ENCODE data around the gene MBOAT2. TPM values are rescaled to one million over a fixed set of nuclear protein-coding genes. Genes with fewer than 3 reads are reported as not detected.

MBOAT2 gene
- total RNA-seq, 1 donor from 2014 or later, result 5.0 TPM

- Mint-ChIP-seq H3K36me3 (ENCODE audit: low read depth) (no peaks in the 10 kb centered on the region), H3K9me3 (no peaks in the 10 kb centered on the region), H3K4me3 (no peak overlapping the region), H3K27ac (no peak overlapping the region), H3K4me1 (no peaks in the 10 kb centered on the region), H3K27me3 (peaks cover 18% of the 10 kb centered on the region)
- intact Hi-C loops (cut with micrococcal nuclease), result no loop called here
- DNase-seq, result no peak
These were observed 9.6 kb downstream of the MBOAT2 start for GRCh38 chr2:8993902-8994278.

DNA sequence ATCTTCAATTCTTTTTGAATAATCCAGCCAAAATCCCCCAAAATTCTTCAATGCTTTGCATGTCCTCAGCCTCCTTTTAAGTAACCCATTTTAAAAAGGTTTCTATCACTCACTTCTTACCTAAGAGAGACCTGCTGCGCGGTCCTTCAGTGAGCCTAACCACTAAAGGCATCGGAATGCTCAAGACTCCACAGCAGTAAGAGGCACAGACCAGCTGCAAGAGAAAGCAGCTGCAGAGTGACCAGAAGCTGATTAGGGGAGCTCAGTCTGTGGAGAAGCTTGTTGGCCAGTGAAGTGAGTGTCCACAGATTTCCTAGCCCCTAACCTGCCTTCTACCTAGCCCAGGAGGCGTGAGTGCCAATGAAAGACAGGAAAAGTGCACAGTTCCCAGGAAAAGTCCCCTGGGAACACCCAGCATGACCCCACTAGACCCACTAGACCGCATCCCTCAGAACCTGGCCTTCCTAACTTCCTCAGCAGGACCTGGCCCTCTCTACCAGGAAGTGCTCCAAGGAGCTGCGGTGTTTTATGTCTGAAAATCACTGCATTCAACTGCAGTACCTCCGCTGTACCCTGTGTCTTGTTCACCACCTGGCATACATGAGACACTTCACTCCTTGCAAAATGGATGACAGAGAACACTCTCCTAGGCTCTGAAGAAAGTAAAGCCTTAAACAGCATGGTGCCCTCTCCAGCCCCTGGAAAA lies 10.1 kb downstream of the MBOAT2 start:
- no peak overlapping the region for H3K4me3 Mint-ChIP-seq
- intact Hi-C loops (cut with micrococcal nuclease), result no loop called here
- no peak overlapping the region for H3K27ac Mint-ChIP-seq
- H3K36me3 Mint-ChIP-seq (ENCODE audit: low read depth), result no peaks in the 10 kb centered on the region
- H3K9me3 Mint-ChIP-seq, result no peaks in the 10 kb centered on the region
- H3K27me3 Mint-ChIP-seq, result peaks cover 18% of the 10 kb centered on the region
- H3K4me1 Mint-ChIP-seq, result no peaks in the 10 kb centered on the region
- no peak for DNase-seq

DNA sequence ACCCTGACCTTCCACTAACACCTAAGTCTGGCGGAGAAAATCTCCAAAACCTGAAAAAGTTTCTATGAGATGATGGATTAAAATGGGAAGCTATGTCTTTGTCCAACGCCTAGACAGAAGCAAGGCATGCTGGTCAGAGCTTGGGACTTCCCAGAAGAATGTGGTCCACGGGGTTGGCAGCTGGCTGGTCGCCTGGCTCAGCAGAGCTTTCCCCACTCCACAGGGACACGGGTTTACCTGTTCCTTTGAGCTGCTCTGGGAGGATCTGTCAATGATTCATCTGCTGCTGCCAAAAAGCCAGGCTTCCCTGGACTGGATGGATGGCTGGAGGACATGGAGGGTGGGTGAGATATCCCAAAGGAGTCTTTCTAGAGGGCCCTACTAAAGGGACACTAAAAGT lies 10.8 kb downstream of the MBOAT2 start:
- peaks cover 15% of the 10 kb centered on the region for H3K27me3 Mint-ChIP-seq
- H3K27ac Mint-ChIP-seq, result no peak overlapping the region
- intact Hi-C loops (cut with micrococcal nuclease), result no loop called here
- no peaks in the 10 kb centered on the region for H3K9me3 Mint-ChIP-seq
- H3K4me1 Mint-ChIP-seq, result no peaks in the 10 kb centered on the region
- H3K4me3 Mint-ChIP-seq, result no peak overlapping the region
- H3K36me3 Mint-ChIP-seq (ENCODE audit: low read depth), result no peaks in the 10 kb centered on the region
- no peak for DNase-seq

DNA sequence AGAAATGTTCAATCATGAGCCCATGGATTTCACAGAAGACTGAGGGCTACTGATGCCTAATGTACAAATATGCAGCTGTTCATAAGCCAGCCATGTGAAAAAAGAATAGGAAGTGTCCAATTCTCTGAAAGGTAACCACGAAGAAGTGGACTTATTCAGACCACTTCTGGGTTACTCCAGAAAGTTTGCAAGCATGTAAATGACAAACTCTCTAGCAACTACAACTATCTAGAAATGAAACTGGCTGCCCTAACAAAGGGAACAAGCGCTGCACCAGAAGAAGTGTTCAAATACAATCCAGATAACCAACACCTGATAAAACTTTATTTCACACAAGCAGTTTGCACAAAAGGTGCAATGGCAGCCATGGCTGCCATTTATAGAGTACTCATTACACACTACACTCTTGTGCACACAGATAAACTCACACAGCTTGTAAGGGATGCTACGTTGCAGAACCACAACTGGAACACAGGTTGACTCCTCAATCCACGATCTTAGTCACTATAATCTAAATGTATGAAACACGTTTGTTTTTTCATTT lies 13.9 kb downstream of the MBOAT2 start:
- H3K4me3 Mint-ChIP-seq, result no peak overlapping the region
- peaks cover 21% of the 10 kb centered on the region for H3K27me3 Mint-ChIP-seq
- no peaks in the 10 kb centered on the region for H3K4me1 Mint-ChIP-seq
- H3K9me3 Mint-ChIP-seq, result no peaks in the 10 kb centered on the region
- no peaks in the 10 kb centered on the region for H3K36me3 Mint-ChIP-seq (ENCODE audit: low read depth)
- intact Hi-C loops (cut with micrococcal nuclease), result no loop called here
- no peak overlapping the region for H3K27ac Mint-ChIP-seq
- DNase-seq, result no peak

GRCh38 chr2:8987410-8987809 lies 16.1 kb downstream of the MBOAT2 start:
- no peaks in the 10 kb centered on the region for H3K36me3 Mint-ChIP-seq (ENCODE audit: low read depth)
- H3K27ac Mint-ChIP-seq, result no peak overlapping the region
- intact Hi-C loops (cut with micrococcal nuclease), result no loop called here
- H3K4me1 Mint-ChIP-seq, result no peaks in the 10 kb centered on the region
- no peak overlapping the region for H3K4me3 Mint-ChIP-seq
- peaks cover 24% of the 10 kb centered on the region for H3K27me3 Mint-ChIP-seq
- no peaks in the 10 kb centered on the region for H3K9me3 Mint-ChIP-seq
- no peak for DNase-seq

GRCh38 chr2:8986327-8986976 lies 17.0 kb downstream of the MBOAT2 start:
- intact Hi-C loops (cut with micrococcal nuclease), result no loop called here
- no peaks in the 10 kb centered on the region for H3K9me3 Mint-ChIP-seq
- H3K4me1 Mint-ChIP-seq, result no peaks in the 10 kb centered on the region
- H3K36me3 Mint-ChIP-seq (ENCODE audit: low read depth), result no peaks in the 10 kb centered on the region
- H3K27me3 Mint-ChIP-seq, result peaks cover 21% of the 10 kb centered on the region
- H3K4me3 Mint-ChIP-seq, result no peak overlapping the region
- no peak for DNase-seq
- H3K27ac Mint-ChIP-seq, result no peak overlapping the region

GRCh38 chr2:8985561-8986326 lies 17.7 kb downstream of the MBOAT2 start:
- DNase-seq, result no peak
- H3K36me3 Mint-ChIP-seq (ENCODE audit: low read depth), result no peaks in the 10 kb centered on the region
- no peak overlapping the region for H3K27ac Mint-ChIP-seq
- intact Hi-C loops (cut with micrococcal nuclease), result no loop called here
- no peaks in the 10 kb centered on the region for H3K9me3 Mint-ChIP-seq
- H3K4me1 Mint-ChIP-seq, result no peaks in the 10 kb centered on the region
- no peak overlapping the region for H3K4me3 Mint-ChIP-seq
- peaks cover 16% of the 10 kb centered on the region for H3K27me3 Mint-ChIP-seq

GRCh38 chr2:8984855-8985254 lies 18.6 kb downstream of the MBOAT2 start:
- DNase-seq, result no peak
- no peak overlapping the region for H3K4me3 Mint-ChIP-seq
- no peaks in the 10 kb centered on the region for H3K9me3 Mint-ChIP-seq
- peaks cover 18% of the 10 kb centered on the region for H3K27me3 Mint-ChIP-seq
- intact Hi-C loops (cut with micrococcal nuclease), result no loop called here
- no peaks in the 10 kb centered on the region for H3K4me1 Mint-ChIP-seq
- no peaks in the 10 kb centered on the region for H3K36me3 Mint-ChIP-seq (ENCODE audit: low read depth)
- no peak overlapping the region for H3K27ac Mint-ChIP-seq

GRCh38 chr2:8984157-8984556 lies 19.3 kb downstream of the MBOAT2 start:
- H3K9me3 Mint-ChIP-seq, result no peaks in the 10 kb centered on the region
- H3K36me3 Mint-ChIP-seq (ENCODE audit: low read depth), result no peaks in the 10 kb centered on the region
- no peak overlapping the region for H3K4me3 Mint-ChIP-seq
- no peaks in the 10 kb centered on the region for H3K4me1 Mint-ChIP-seq
- no peak for DNase-seq
- intact Hi-C loops (cut with micrococcal nuclease), result no loop called here
- peaks cover 16% of the 10 kb centered on the region for H3K27me3 Mint-ChIP-seq
- no peak overlapping the region for H3K27ac Mint-ChIP-seq

DNA sequence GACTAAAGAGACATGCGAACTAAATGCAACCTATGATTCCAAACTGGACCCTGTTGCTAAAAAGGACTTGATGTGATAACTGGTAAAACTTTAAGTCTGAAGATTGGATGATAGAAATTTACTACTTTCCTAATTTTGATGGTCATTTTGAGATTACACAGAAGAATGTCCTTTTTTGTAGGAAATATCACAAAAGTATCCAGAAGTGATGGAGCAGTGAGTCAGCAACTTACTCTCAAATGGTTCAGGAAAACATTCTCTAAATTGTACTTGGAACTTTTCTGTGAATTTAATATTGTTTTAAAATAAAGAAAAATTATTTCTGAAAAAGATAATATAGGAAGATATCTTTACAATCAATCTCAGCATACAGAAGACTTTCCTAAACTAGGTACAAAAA lies 19.9 kb downstream of the MBOAT2 start:
- no peaks in the 10 kb centered on the region for H3K9me3 Mint-ChIP-seq
- H3K27ac Mint-ChIP-seq, result no peak overlapping the region
- H3K27me3 Mint-ChIP-seq, result peaks cover 16% of the 10 kb centered on the region
- no peak for DNase-seq
- no peak overlapping the region for H3K4me3 Mint-ChIP-seq
- intact Hi-C loops (cut with micrococcal nuclease), result no loop called here
- H3K36me3 Mint-ChIP-seq (ENCODE audit: low read depth), result no peaks in the 10 kb centered on the region
- H3K4me1 Mint-ChIP-seq, result no peaks in the 10 kb centered on the region

GRCh38 chr2:8981876-8982275 lies 21.6 kb downstream of the MBOAT2 start:
- no peak overlapping the region for H3K27ac Mint-ChIP-seq
- no peaks in the 10 kb centered on the region for H3K9me3 Mint-ChIP-seq
- H3K4me3 Mint-ChIP-seq, result no peak overlapping the region
- peaks cover 16% of the 10 kb centered on the region for H3K27me3 Mint-ChIP-seq
- no peaks in the 10 kb centered on the region for H3K4me1 Mint-ChIP-seq
- DNase-seq, result no peak
- no peaks in the 10 kb centered on the region for H3K36me3 Mint-ChIP-seq (ENCODE audit: low read depth)
- intact Hi-C loops (cut with micrococcal nuclease), result no loop called here

DNA sequence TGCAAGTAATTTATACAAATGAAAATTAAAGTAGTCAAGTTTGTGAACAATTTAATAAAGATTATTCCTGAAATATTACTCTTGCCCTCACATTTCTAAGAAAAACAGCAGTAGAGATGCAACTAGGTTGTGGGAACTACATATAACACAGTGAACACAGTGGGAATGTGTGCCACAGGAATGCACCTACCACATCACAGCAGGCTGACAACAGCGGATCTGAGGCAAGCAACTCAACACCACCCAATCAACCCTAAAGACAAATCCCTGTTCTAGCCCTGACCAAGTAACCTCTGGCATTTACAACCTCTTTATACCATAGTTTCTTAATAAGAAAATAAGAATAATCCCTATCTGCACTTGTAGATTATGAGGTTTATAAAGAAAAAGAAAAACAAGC lies 23.4 kb downstream of the MBOAT2 start:
- intact Hi-C loops (cut with micrococcal nuclease), result no loop called here
- Mint-ChIP-seq H3K9me3 (no peaks in the 10 kb centered on the region), H3K36me3 (ENCODE audit: low read depth) (no peaks in the 10 kb centered on the region), H3K27me3 (peaks cover 10% of the 10 kb centered on the region), H3K4me1 (no peaks in the 10 kb centered on the region), H3K27ac (no peak overlapping the region), H3K4me3 (no peak overlapping the region)
- no peak for DNase-seq

GRCh38 chr2:8977758-8978157 lies 25.7 kb downstream of the MBOAT2 start:
- no peak overlapping the region for H3K27ac Mint-ChIP-seq
- no peaks in the 10 kb centered on the region for H3K36me3 Mint-ChIP-seq (ENCODE audit: low read depth)
- no peak for DNase-seq
- H3K4me3 Mint-ChIP-seq, result no peak overlapping the region
- intact Hi-C loops (cut with micrococcal nuclease), result no loop called here
- no peaks in the 10 kb centered on the region for H3K4me1 Mint-ChIP-seq
- H3K27me3 Mint-ChIP-seq, result peaks cover 6% of the 10 kb centered on the region
- no peaks in the 10 kb centered on the region for H3K9me3 Mint-ChIP-seq

Measured in activated CD4-positive, alpha-beta T cell treated with anti-CD3 and anti-CD28 coated beads, Interleukin-2, amount 10 ng/mL, durations not matched to agents 24 days and 14 days (primary cell).